Keratinocyte (primary cell): ENCODE measurements around the gene RNF130.

Source experiments
- EZH2 ChIP-seq: IDR thresholded peaks from one replicate; pipeline ENCODE4 v1.6.1; 2012; ENCODE audit warnings: inconsistent platforms, mild to moderate bottlenecking, low read length, moderate library complexity
- TF ChIP-seq, protein P1 (sequence below), 3 experiments: IDR thresholded peaks in 1 of 3; conservative IDR thresholded peaks in 1 of 3; optimal IDR thresholded peaks in 1 of 3; 2 replicates in 2 of 3; 3 replicates in 1 of 3; pipeline versions ENCODE3 to v1.5.1; 2011; ENCODE audit warnings: low read length in 3 of 3, mild to moderate bottlenecking in 3 of 3, moderate library complexity in 2 of 3, control low read depth in 1 of 3, inconsistent platforms in 1 of 3; ENCODE audit not compliant: insufficient read depth in 2 of 3; ENCODE audit errors: extremely low read depth in 1 of 3

DNA sequence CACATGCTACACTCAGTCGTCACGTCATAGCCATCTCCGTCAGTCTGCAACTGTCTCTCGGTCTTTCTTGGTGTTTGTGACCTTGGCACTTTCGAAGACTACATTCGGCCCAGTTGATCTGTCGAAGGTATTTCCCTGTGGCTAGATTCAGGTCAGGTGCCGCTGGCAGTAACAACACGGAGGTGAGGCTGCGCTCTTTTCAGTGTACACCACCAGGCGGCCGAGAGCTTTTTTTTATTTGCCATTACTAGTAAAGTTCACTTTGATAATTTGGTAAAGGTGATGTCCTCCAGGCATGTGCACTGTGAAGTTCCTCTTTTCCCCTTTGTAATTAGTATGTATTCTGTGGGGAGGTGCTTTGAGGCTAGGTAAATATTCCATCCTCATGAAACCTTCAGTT, 49.7 kb downstream of the RNF130 start:
- TF ChIP-seq, protein P1, sequence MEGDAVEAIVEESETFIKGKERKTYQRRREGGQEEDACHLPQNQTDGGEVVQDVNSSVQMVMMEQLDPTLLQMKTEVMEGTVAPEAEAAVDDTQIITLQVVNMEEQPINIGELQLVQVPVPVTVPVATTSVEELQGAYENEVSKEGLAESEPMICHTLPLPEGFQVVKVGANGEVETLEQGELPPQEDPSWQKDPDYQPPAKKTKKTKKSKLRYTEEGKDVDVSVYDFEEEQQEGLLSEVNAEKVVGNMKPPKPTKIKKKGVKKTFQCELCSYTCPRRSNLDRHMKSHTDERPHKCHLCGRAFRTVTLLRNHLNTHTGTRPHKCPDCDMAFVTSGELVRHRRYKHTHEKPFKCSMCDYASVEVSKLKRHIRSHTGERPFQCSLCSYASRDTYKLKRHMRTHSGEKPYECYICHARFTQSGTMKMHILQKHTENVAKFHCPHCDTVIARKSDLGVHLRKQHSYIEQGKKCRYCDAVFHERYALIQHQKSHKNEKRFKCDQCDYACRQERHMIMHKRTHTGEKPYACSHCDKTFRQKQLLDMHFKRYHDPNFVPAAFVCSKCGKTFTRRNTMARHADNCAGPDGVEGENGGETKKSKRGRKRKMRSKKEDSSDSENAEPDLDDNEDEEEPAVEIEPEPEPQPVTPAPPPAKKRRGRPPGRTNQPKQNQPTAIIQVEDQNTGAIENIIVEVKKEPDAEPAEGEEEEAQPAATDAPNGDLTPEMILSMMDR (optimal IDR thresholded peaks at IDR 0.05 in 1 of 3, IDR thresholded peaks at IDR 0.05 in 1 of 3, conservative IDR thresholded peaks at IDR 0.05 in 1 of 3; ENCODE audit: extremely low read depth in 1 of 3, insufficient read depth in 2 of 3, low read length in 3 of 3): no peak
- no peak for TF ChIP-seq EZH2
